H9 (cell line): ENCODE measurements around the gene MGAT5. TPM values are rescaled to one million over a fixed set of nuclear protein-coding genes. Genes with fewer than 3 reads are reported as not detected.

Experiments used
- DNase-seq: peaks from one replicate; pipeline ENCODE4 v3.0.0-alpha.2; 2017
- H2AFZ ChIP-seq: one replicate; pipeline ENCODE4 v1.6.1; 2013; ENCODE audit warnings: mild to moderate bottlenecking, low read length, control low read depth, moderate library complexity
- H2AK5ac ChIP-seq: 2 replicates; pipeline ENCODE4 v1.6.1; 2013; ENCODE audit warnings: low read length, control low read depth, mixed read lengths; ENCODE audit not compliant: insufficient read length
- H2BK120ac ChIP-seq: one replicate; pipeline ENCODE4 v1.6.1; 2013; ENCODE audit warnings: low read depth, mild to moderate bottlenecking, low read length, control low read depth, inconsistent platforms; ENCODE audit not compliant: poor library complexity, severe bottlenecking
- H2BK12ac ChIP-seq: 2 replicates; pipeline ENCODE4 v1.6.1; 2013; ENCODE audit warnings: low read length, control low read depth, mixed read lengths, low read depth; ENCODE audit not compliant: insufficient read length
- H2BK15ac ChIP-seq: 2 replicates; pipeline ENCODE4 v1.6.1; 2013; ENCODE audit warnings: low read depth, low read length, control low read depth
- H2BK20ac ChIP-seq: one replicate; pipeline ENCODE4 v1.6.1; 2013; ENCODE audit warnings: low read depth, mild to moderate bottlenecking, low read length, control low read depth, inconsistent platforms; ENCODE audit not compliant: poor library complexity, severe bottlenecking
- H2BK5ac ChIP-seq: 2 replicates; pipeline ENCODE4 v1.6.1; 2013; ENCODE audit warnings: low read length, control low read depth, mixed read lengths; ENCODE audit not compliant: insufficient read length
- H3K14ac ChIP-seq: 2 replicates; pipeline ENCODE4 v1.6.1; 2013; ENCODE audit warnings: low read length, control low read depth; ENCODE audit not compliant: insufficient read depth
- H3K18ac ChIP-seq: 2 replicates; pipeline ENCODE4 v1.6.1; 2013; ENCODE audit warnings: low read depth, mild to moderate bottlenecking, mixed read lengths, low read length, control low read depth; ENCODE audit not compliant: insufficient read length
- H3K23ac ChIP-seq: 2 replicates; pipeline ENCODE4 v1.6.1; 2013; ENCODE audit warnings: low read length, control low read depth, mixed read lengths, low read depth; ENCODE audit not compliant: insufficient read length
- H3K23me2 ChIP-seq: 2 replicates; pipeline ENCODE4 v1.6.1; 2013; ENCODE audit warnings: low read depth, mild to moderate bottlenecking, mixed read lengths, low read length, control low read depth; ENCODE audit not compliant: insufficient read length, poor library complexity, severe bottlenecking
- H3K27ac ChIP-seq: 2 replicates; pipeline ENCODE4 v1.5.1; 2013; ENCODE audit warnings: low read length, control low read depth, mixed read lengths, low read depth; ENCODE audit not compliant: insufficient read length
- H3K27me3 ChIP-seq: 2 replicates; pipeline ENCODE4 v1.6.1; 2013; ENCODE audit warnings: low read length, control low read depth, inconsistent platforms; ENCODE audit not compliant: insufficient read depth
- H3K4ac ChIP-seq: 2 replicates; pipeline ENCODE4 v1.6.1; 2013; ENCODE audit warnings: low read depth, mild to moderate bottlenecking, control low read depth, inconsistent platforms, low read length, moderate library complexity
- H3K4me1 ChIP-seq: 2 replicates; pipeline ENCODE4 v1.6.1; 2013; ENCODE audit warnings: low read length, control low read depth, inconsistent platforms; ENCODE audit not compliant: insufficient read depth
- H3K4me2 ChIP-seq: 2 replicates; pipeline ENCODE4 v1.6.1; 2013; ENCODE audit warnings: low read length, control low read depth, mixed read lengths; ENCODE audit not compliant: insufficient read length, insufficient read depth
- H3K56ac ChIP-seq: 2 replicates; pipeline ENCODE4 v1.6.1; 2013; ENCODE audit warnings: low read depth, mild to moderate bottlenecking, mixed read lengths, low read length, control low read depth; ENCODE audit not compliant: insufficient read length
- H3K79me1 ChIP-seq: 2 replicates; pipeline ENCODE4 v1.6.1; 2013; ENCODE audit warnings: low read depth, mild to moderate bottlenecking, moderate library complexity, low read length, control low read depth, inconsistent platforms; ENCODE audit not compliant: insufficient read depth, poor library complexity, severe bottlenecking
- H3K79me2 ChIP-seq: 2 replicates; pipeline ENCODE4 v1.6.1; 2013; ENCODE audit warnings: low read length, control low read depth, inconsistent platforms; ENCODE audit not compliant: insufficient read depth
- H3K9ac ChIP-seq: 2 replicates; pipeline ENCODE4 v1.6.1; 2013; ENCODE audit warnings: low read length, control low read depth, mixed read lengths; ENCODE audit not compliant: insufficient read length; ENCODE audit errors: extremely low read depth
- H3K9me3 ChIP-seq: one replicate; pipeline ENCODE4 v1.6.1; 2013; ENCODE audit warnings: low read depth, low read length, inconsistent platforms; ENCODE audit not compliant: control insufficient read depth
- H3T11ph ChIP-seq: one replicate; pipeline ENCODE4 v1.6.1; 2013; ENCODE audit warnings: mild to moderate bottlenecking, low read length, control low read depth, inconsistent platforms
- H4K20me1 ChIP-seq: one replicate; pipeline ENCODE4 v1.6.1; 2013; ENCODE audit not compliant: control insufficient read depth, insufficient read length, insufficient read depth
- H4K5ac ChIP-seq: 2 replicates; pipeline ENCODE4 v1.6.1; 2013; ENCODE audit warnings: low read depth, mild to moderate bottlenecking, mixed read lengths, low read length, control low read depth; ENCODE audit not compliant: insufficient read length
- H4K8ac ChIP-seq: replicated peaks from 2 replicates; pipeline ENCODE4 v1.6.1; 2013; ENCODE audit warnings: low read length, control low read depth, mixed read lengths, low read depth; ENCODE audit not compliant: insufficient read length
- H4K91ac ChIP-seq: 2 replicates; pipeline ENCODE4 v1.6.1; 2013; ENCODE audit warnings: low read depth, mild to moderate bottlenecking, moderate library complexity, mixed read lengths, low read length, control low read depth; ENCODE audit not compliant: insufficient read length
- H3K27ac Mint-ChIP-seq, 3 experiments: 2 replicates in 2 of 3; 3 replicates in 1 of 3; pipeline ENCODE4 v1.8.0; 2020 to 2021; ENCODE audit warnings: mixed read lengths in 3 of 3, mild to moderate bottlenecking in 1 of 3, moderate library complexity in 1 of 3
- H3K27me3 Mint-ChIP-seq: 2 replicates; pipeline ENCODE4 v1.8.0; 2021; ENCODE audit warnings: low read depth, mild to moderate bottlenecking, moderate library complexity, mixed read lengths
- H3K36me3 Mint-ChIP-seq, 3 experiments: 2 replicates in 2 of 3; 3 replicates in 1 of 3; pipeline ENCODE4 v1.8.0; 2020 to 2021; ENCODE audit warnings: low read depth in 3 of 3, mixed read lengths in 3 of 3; ENCODE audit not compliant: insufficient read depth in 1 of 3
- H3K4me1 Mint-ChIP-seq, 2 experiments: 2 replicates each; pipeline ENCODE4 v1.8.0; 2020; ENCODE audit warnings: mixed read lengths in 2 of 2
- H3K4me3 Mint-ChIP-seq, 2 experiments: 2 replicates in 1 of 2; 3 replicates in 1 of 2; pipeline ENCODE4 v1.8.0; 2020 to 2021; ENCODE audit warnings: mild to moderate bottlenecking in 2 of 2, mixed read lengths in 2 of 2, moderate library complexity in 1 of 2
- H3K9me3 Mint-ChIP-seq, 2 experiments: 2 replicates in 1 of 2; 3 replicates in 1 of 2; pipeline ENCODE4 v1.8.0; 2020; ENCODE audit warnings: mild to moderate bottlenecking in 2 of 2, mixed read lengths in 2 of 2, moderate library complexity in 1 of 2
- CTCF ChIP-seq: fragments of 200-600 bp; sonication (generic); conservative IDR thresholded peaks from 3 replicates; pipeline ENCODE4 v1.8.0; 2021; ENCODE audit warnings: antibody characterized with exemption, mild to moderate bottlenecking
- WGBS: extraction: QIAGEN DNeasy Blood & Tissue Kit; methylation state at CpG from one replicate; pipeline ENCODE4 v1.1.7; 2013; ENCODE audit warnings: missing lambda C conversion rate, low lambda C conversion rate, mixed read lengths; ENCODE audit not compliant: insufficient read length; ENCODE audit errors: extremely low coverage; 5-methylcytosine and 5-hydroxymethylcytosine counted together
- total RNA-seq: library from RNA; stranded (reverse); gene quantifications from 2 replicates; pipeline ENCODE4 v1.2.1, GENCODE V29; 2021

Gene MGAT5
- total RNA-seq, 1 experiment from 2014 or later, result 25.7 TPM

GRCh38 chr2:134386310-134386709 is 132.4 kb downstream of the MGAT5 start:
- no peak overlapping the region for H2BK20ac ChIP-seq
- no peak for TF ChIP-seq CTCF
- H4K5ac ChIP-seq, result no peak overlapping the region
- H2BK15ac ChIP-seq, result no peak overlapping the region
- H2BK5ac ChIP-seq, result no peak overlapping the region
- no peak overlapping the region for H3T11ph ChIP-seq
- Mint-ChIP-seq H3K4me1 (no peaks in the 10 kb centered on the region), H3K9me3 (no peaks in the 10 kb centered on the region), H3K27ac (no peak overlapping the region), H3K36me3 (no peaks in the 10 kb centered on the region; a peak in 2 of 7 replicates), H3K4me3 (no peak overlapping the region), H3K27me3 (no peaks in the 10 kb centered on the region)
- H3K4me1 ChIP-seq, result no peaks in the 10 kb centered on the region
- no peak overlapping the region for H3K4ac ChIP-seq
- no peaks in the 10 kb centered on the region for H4K20me1 ChIP-seq
- no CpG with 5 or more reads among the region's 3 CpGs for WGBS
- H4K91ac ChIP-seq, result no peak overlapping the region
- H3K18ac ChIP-seq, result no peak overlapping the region
- H2AK5ac ChIP-seq, result no peak overlapping the region
- no peak overlapping the region for H2BK12ac ChIP-seq
- DNase-seq, result no peak
- H3K4me2 ChIP-seq, result no peak overlapping the region
- no peak overlapping the region for H3K14ac ChIP-seq
- no peak overlapping the region for H3K23ac ChIP-seq
- H3K27me3 ChIP-seq, result no peaks in the 10 kb centered on the region
- H3K56ac ChIP-seq, result no peak overlapping the region
- no peaks in the 10 kb centered on the region for H3K79me2 ChIP-seq
- H3K9me3 ChIP-seq, result no peaks in the 10 kb centered on the region
- no peak overlapping the region for H2BK120ac ChIP-seq
- H3K23me2 ChIP-seq, result no peaks in the 10 kb centered on the region
- no peak overlapping the region for H3K27ac ChIP-seq
- H3K79me1 ChIP-seq, result no peaks in the 10 kb centered on the region
- H3K9ac ChIP-seq, result no peak overlapping the region
- no peak overlapping the region for H4K8ac ChIP-seq
- no peak overlapping the region for H2AFZ ChIP-seq
